HG03045 (cell line): ENCODE measurements around the gene ZBTB48.
"Not testable (repeated sequence)": the region's sequence is repeated elsewhere in the genome, so short reads cannot be mapped to it uniquely, and the experiment has no call there.

Source experiments
- ATAC-seq: cut with Tn5 transposase; IDR thresholded peaks from one replicate; pipeline ENCODE4 v1.9.1; 2021; ENCODE audit warnings: mild to moderate bottlenecking, moderate library complexity; ENCODE audit not compliant: unreplicated experiment

The ZBTB48 gene

DNA sequence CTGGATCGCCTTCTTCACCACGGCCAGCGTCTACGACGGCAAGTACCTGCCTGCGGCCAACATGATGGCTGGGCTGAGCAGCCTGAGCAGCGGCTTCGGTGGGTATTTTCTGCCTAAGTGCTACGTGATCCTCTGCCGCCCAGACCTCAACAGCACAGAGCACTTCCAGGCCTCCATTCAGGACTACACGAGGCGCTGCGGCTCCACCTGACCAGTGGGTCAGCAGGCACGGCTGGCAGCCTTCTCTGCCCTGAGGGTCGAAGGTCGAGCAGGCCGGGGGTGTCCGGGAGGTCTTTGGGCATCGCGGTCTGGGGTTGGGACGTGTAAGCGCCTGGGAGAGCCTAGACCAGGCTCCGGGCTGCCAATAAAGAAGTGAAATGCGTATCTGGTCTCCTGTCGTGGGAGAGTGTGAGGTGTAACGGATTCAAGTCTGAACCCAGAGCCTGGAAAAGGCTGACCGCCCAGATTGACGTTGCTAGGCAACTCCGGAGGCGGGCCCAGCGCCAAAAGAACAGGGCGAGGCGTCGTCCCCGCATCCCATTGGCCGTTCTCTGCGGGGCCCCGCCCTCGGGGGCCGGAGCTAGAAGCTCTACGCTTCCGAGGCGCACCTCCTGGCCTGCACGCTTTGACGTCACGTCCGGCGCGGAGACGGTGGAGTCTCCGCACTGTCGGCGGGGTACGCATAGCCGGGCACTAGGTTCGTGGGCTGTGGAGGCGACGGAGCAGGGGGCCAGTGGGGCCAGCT, at the start of gene ZBTB48:
Gene ZBTB48 (plus strand): TSS at position 621 of the 745 bp plus-strand sequence. CDS start 616 bp downstream, outside the sequence.
- ATAC-seq, result peak; percentile 92

DNA sequence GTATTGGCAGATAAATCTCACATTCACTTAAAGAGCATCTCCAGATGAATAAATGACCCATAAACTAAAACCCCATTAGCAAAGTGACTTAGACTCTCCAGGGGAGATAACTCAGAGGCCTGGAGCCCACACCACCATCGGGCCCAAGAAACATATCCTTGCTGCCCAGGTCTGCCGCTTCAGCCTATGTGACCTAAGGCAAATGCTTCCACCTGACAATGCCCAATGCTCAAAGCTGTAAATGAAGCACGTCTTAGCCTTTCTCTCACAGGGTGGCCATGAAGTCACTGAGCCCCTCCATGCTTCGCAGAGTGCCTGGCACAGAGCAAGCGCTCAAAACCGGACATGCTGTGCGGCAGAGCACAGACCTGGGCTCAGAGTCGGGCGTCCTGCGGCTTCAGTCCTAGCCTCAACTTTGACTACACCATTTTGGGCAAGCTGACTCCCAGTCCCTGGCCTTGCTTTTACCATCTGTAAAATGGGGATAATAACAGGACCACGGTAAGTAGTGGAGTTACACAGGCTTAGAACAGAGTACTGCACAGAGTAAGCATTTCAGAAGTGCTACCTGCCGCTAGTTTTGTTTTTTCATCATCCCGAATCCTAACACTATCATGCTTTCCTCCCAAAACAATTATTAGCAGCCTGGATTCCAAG, 49.2 kb upstream of the ZBTB48 start:
- no peak for ATAC-seq

DNA sequence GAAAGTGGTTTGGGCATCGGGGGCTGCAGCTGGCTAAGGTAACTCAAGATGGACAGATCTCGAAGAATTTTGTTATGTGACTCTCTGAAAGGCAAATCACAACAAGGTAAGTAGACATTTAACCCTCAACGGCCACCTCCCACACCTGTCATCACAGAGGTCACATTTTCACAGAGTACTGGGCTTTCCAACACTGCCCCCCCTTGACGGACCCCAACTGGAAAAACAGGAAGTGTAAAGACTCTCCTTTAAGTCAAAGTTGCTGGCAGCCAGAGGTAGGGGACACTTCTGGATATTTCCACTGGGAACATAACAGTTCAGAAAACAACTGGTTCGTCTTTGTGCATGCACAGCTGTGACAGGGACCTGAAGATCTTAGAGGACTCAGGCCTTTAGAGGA, 47.8 kb upstream of the ZBTB48 start:
- ATAC-seq, result no peak

DNA sequence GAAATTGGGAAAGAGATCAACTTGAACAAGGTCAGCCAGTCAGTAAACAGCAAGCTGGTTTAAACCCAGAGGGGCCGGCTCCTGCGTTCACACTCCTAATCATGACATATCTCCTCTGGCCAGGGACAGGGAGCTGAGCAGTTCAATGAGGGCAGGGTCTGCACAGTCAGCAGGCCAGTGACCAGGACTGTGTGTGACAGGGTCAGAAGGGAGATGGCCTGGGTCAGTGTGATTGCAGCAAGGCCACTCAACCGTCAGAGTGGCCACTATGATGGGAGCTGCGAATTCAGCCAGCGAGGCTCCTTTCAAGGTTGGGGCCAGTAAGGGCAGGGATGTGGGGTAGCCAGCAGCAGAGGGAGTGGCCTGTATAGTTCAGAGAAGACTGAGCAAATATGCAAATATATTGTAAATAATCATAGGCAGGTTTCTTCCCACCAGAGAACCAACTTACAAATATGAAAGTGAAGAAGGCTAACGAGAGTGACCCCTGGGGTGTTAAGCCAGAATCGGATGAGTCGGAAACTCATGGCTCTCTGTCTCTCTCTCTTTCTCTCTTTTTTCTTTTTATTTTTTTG, 45.5 kb upstream of the ZBTB48 start:
- no peak for ATAC-seq

DNA sequence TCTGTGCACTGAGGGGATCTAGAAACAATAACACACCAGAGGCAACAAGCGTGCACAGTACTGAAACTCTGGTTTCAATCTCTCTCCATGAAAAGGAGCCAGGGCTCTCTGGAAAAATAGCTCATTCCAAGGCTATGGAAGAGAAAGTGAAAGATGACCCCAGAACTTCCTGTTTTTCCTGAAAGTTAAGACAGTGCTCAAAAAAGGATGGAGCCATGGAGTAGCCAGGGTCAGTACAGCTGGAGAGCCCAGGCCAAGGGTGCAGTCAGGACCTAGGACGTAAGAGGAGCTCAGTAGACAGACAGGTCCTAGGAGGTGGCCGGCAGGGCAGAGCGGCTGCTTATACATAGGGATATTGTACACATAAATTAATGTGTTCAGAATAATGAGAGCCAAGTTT, 44.6 kb upstream of the ZBTB48 start:
- ATAC-seq, result no peak

DNA sequence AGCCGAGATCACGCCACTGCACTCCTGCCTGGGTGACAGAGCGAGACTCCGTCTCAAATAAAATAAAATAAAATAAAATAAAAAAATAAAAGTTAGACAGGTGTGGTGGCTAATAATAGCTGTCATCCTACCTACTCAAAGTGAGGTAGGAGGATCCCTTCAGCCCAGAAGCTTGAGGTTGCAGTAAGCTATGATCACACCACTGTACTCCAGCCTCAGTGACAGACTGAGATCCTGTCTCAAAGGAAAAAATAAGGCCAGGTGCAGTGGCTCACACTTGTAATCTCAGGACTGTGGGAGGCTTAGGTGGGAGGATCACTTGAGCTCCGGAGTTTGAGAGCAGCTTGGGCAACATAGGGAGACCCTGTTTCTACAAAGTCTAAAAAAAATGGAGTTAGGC, 43.5 kb upstream of the ZBTB48 start:
- no peak for ATAC-seq

DNA sequence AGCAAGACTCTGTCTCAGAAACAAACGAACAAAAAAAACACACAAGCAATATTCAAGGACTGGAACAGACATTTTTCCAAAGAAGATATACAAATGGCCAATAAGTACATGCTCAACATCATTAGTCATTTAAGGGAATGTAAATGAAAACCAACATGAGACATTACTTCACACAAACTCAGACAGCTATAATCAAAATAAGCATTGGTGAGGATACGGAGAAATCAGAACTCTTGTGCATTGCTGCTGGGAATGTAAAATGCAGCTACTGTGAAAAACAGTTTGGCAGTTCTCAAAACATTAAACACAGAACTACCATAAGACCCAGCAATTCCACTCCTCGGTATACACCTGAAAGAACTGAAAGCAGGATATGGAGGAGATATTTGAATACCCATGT, 40.8 kb upstream of the ZBTB48 start:
- no peak for ATAC-seq

DNA sequence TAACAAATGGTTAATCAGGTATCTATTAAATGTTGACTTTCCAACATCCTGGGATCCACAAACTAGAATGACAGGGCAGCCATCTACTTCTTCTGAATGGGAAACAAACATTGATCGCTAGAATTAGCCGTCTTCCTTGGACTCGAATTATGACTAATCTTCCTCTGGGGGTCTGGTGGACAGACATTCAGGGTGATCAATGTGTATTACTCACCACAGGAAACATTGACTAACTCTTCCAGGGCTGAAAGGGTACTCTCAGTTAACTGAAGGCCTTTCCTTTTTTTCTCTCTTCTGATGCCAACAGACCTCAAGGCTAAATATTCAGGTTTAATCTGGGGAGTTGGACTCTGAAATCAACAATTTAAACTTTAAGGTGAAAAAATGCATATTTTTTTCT, 35.0 kb upstream of the ZBTB48 start:
- no peak for ATAC-seq

DNA sequence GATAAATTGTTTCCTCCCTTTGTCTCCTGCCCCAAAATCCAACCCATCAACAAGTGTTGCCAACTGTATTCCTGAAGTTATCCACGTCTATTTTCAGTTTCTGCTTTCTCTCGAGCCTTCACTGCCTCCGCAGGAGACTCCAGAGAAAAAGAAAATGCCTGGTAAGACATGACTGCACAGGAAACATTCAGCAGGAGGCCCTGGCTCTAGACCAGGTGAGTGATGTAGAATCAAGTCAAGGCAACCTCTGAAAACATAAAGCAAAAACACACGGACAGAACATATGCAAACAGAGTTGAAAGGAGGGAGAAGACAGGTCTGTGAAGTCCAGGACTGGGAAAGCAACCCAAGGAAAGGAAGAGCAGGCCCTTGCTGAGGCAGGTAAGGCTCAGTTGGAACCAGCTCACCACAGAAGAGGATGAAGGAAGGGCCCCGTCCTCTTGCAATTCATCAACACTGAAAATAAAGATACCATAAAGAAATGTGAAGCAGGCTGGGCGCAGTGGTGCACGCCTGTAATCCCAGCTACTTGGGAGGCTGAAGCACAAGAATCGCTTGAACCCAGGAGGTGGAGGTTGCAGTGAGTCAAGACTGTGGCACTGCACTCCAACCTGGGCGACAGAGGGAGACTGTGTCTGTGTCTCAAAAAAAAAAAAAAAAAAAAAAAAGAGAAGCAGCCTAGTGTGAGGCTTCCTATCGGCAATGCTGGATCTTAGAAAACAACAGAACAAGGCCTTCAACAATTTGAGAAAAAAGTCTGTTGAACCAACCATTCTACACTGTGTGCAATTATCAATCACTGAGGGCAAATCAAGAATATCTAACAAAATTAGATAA, 34.3 kb upstream of the ZBTB48 start:
- no peak for ATAC-seq

DNA sequence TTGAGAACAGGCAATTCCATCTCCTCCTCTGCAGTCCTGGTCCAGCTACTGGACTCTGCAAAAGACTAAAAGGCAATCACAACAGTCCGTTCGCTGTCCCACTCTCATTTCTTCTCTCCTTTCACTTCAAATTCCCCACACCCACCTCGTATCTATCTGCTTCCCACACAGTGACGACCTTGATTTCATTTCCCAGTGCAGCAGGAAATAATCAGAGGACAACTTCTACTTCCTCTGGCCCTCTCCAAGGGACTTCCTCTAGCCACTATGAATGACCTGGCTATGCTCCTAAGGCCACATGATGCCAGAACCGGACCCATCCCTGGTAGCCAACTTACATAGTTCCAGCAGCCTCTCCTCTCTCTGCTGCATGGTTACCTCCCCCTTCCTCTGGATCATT, 33.5 kb upstream of the ZBTB48 start:
- no peak for ATAC-seq

DNA sequence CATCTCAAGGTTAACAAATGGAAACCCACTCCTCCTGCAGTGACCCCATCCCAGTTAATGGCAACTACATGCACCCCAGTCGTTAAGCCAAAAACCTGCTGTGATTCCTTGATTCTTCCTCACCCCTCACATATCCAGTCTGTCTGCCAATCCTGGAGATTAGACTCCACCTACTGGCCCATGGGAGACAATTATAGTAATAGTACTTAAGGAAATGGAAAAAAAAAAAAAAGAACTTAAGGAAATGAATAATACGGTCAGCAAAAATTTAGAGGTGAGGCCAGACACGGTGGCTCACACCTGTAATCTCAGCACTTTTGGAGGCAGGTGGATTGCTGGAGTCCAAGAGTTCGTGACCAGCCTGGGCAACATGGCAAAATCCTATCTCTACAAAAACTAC, 32.5 kb upstream of the ZBTB48 start:
- no peak for ATAC-seq

DNA sequence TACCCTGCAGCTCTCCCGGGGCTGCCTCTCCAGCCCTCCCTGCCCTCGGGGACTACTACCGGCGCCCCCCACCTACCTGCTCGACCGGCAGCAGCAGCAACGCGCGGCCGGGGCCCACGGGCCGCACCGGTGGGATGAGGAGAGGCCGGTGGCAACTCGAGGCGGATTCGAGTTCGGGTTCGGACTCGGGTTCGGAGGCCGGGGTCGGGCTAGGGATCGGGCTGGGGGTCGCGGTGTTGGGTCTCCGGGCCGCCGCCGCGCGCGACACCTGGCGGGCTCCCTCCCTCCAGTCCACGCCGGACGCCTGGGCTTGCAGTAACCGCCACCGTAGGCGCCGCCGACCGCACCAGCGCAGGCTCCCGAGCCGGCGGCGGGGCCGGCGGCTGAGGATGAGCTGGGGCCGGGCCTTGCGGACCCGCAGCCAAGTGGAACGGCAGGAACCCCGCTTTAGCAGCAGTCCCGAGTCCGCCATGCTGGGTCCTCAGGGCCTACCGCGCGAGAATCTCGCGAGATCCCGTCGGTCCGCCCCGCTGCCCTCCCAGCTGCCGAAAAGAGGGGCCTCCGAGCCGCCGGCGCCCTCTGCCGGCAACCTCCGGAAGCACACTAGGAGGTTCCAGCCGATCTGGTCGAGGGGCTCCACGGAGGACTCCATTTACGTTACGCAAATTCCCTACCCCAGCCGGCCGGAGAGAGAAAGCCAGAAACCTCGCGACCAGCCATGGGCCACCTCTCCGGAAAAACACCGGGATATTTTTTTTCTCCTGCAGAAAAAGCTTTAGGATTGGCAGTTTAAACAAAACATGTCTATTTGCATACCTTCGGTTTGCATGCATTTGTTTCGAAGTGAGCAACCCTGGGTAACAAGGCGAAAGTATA, 25.5 kb upstream of the ZBTB48 start, which contains the start of gene NOL9:
Gene NOL9 (minus strand): TSS at position 483 of the 876 bp plus-strand sequence. CDS start 11 bp downstream, at position 472.
- ATAC-seq, result peak; percentile 91

DNA sequence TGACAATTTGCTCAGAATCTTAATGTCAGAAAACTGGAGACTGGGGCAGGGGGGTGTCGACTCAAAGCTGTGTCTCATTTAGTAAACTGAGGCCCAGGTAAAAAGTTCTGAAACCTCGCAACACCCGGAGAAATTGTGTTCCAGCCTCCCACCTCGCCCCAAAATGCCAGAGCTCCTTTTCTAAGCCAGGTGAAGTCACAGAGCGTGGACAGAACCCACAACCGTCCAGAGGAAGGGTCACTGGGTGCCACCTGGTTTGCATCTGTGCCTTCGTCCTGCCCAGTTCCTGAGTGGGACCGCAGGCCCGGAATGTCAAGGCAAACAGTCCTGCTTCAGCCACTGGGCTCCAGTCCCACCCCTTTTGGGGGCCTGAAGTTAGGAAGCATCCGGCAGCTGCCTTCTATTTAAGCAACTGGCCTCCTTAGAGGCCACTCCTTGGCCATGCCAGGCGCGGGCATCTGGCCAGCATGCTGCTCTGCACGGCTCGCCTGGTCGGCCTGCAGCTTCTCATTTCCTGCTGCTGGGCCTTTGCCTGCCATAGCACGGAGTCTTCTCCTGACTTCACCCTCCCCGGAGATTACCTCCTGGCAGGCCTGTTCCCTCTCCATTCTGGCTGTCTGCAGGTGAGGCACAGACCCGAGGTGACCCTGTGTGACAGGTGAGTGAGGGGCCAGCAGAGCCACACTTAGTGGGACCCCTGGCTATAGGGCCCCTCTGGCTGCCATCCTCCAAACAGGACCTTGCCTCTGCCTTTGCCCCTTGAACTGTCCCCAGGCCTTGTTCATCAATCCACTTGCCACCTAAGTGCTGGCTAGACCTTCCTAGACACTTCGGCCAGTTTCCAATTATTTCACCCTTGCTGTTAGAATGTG, 24.7 kb upstream of the ZBTB48 start, which contains the start of gene TAS1R1:
Gene TAS1R1 (plus strand): TSS at position 401 of the 872 bp plus-strand sequence. CDS start 67 bp downstream, at position 468.
- no peak for ATAC-seq

DNA sequence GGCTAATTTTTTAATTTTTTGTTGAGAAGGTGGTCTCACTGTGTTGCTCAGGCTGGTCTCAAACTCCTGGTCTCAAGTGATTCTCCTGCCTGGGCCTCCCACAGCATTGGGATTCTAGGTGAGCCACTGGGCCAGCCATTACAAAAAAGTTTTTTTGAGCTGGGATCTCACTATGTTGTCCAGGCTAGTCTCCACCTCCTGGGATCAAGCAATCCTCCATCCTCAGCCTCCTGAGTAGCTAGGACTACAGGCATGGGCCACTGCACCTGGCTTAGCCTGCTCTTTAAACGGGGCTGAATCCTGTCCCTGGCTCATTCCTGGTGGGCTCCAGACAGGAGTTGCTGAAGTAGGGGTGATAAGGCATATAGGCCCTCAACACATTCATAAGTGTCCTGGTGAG, 22.2 kb upstream of the ZBTB48 start:
- no peak for ATAC-seq

DNA sequence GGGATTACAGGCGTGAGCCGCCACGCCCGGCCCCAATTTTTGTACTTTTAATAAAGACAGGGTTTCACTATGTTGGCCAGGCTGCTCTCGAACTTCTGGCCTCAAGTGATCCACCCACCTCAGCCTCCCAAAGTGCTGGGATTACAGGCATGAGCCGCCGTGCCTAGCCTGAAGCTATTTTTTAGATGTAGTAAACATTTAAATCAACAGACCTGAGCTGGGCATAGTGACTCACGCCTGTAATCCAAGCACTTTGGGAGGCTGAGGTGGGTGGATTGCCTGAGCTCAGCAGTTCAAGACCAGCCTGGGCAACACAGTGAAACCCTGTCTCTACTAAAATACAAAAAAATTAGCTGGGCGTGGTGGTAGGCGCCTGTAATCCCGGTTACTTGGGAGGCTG, 20.6 kb upstream of the ZBTB48 start:
- ATAC-seq, result not testable (repeated sequence)

DNA sequence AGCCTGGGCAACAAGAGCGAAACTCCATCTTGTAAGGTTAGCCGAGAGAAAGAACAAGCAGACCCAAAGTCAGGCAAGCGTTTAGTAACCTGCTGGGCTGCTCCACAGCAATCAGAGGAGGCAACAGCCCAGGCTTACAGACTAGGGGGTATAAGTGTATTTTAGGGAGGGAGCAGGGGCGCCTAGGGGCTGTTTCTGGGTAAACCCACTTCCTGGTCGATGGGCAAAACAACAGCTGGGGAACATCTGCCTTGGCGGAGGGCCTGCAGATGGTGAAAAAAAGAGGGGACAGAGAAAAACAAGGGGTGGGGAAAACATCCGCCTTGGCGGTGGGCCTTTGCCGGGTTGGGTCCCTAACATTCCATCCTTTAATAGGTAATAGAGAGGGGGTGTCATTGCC, 19.5 kb upstream of the ZBTB48 start:
- no peak for ATAC-seq

DNA sequence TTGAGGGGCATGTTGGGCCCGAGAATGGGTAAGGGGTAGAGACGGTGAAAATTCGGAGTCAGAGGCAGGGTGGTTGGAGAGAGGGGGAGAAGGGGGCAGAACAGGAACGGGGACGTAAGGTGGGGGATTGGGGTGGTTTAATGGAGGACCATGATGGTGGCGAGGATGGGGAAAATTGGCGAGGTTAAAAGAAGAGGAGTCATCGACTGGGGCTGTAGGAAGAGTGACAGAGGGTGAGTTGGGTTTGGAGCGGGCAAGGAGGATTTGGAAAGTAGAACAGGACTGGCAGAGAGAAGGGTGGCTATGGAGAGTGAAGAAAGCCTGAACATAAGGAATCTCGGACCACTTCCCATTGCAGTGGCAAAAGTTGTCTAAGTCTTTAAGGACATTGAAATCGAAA, 10.8 kb upstream of the ZBTB48 start:
- ATAC-seq, result no peak

DNA sequence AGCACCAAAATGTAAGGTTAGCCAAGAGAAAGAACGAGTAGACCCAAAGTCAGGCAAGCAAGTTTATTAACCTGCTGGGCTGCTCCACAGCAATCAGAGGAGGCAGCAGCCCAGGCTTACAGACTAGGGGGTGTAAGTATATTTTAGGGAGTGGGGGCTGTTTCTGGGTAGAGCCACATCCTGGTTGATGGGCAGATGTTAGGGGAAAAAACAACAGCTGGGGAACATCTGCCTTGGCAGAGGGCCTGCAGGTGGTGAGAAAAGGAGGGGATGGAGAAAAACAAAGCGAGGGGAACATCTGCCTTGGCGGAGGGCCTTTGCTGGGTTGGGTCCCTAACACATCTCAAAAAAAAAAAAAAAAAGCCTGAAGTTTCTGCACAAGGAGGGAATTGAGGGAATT, 9.7 kb upstream of the ZBTB48 start:
- ATAC-seq, result no peak

DNA sequence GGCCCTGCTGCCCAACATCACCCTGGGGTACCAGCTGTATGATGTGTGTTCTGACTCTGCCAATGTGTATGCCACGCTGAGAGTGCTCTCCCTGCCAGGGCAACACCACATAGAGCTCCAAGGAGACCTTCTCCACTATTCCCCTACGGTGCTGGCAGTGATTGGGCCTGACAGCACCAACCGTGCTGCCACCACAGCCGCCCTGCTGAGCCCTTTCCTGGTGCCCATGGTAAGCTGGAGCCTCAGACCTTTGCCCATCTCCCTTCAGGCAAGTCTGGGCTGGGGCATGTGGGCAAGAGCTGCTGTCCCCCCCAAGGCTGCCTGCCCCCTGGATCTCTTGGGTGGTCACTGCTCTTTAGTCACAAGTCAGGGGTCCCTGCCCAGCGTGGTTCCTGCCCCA, 8.8 kb upstream of the ZBTB48 start:
- no peak for ATAC-seq
